Fibroblast of skin of abdomen (primary cell): ENCODE measurements around the gene MAGI2.

ENCODE experiments used
- DNase-seq: peaks from one replicate; pipeline ENCODE4 v3.0.0-alpha.2; 2013

MAGI2 gene

DNA sequence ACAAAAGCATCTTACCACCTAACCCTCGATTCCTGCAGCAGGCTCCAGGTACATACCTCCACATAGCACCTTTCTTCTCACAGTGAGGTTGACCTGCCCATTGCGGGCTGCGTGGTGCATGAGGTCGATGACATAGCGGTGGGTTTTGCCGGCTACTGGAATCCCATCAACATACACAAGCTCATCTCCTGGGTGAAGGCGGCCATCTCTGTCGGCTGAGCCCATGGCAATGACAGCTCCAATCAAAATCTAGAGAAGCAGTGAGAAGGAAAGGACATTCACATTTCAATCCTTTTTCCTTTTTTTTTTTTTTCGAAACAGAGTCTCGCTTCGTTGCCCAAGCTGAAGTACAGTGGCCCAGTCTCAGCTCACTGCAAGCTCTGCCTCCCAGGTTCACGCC, 1285.6 kb downstream of the MAGI2 start:
- DNase-seq, result no peak

DNA sequence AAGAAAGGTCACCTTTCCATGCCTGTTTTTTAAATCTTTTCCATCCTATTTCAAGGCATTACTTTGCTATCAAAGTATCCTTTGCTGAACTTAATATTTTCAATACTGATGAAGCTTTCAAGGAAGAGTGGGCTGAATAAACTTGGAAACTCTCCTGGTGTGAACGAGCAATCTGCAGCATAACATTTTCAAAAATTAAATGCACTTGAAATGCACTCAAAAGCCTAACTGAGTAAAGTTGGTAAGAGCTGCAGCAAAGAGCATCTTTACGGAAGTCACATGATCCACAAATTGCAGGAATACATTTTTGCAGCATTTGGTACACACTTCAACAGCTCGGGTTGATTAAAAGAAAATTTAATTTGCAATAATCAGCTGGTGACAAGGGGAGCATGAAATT, 1287.6 kb downstream of the MAGI2 start:
- no peak for DNase-seq

DNA sequence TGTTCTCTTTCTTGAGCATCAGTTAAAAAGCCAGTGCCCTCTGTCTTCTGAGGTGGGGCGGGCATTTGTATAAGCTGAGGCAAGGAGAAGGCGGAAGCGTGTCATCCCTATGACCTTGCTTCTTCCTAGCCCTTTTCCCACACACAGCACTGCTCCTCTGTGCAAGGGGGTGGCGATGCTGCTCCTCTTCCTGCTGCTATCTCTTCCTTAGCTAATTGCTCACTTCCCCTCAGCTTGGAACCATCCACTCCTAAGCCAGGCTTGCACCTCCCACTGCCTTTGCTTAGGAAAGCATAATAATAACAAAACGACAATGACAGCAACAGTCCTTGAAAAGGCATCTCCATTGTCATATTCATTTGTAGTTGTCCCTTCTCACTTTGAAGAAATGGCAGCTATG, 1288.0 kb downstream of the MAGI2 start:
- no peak for DNase-seq

DNA sequence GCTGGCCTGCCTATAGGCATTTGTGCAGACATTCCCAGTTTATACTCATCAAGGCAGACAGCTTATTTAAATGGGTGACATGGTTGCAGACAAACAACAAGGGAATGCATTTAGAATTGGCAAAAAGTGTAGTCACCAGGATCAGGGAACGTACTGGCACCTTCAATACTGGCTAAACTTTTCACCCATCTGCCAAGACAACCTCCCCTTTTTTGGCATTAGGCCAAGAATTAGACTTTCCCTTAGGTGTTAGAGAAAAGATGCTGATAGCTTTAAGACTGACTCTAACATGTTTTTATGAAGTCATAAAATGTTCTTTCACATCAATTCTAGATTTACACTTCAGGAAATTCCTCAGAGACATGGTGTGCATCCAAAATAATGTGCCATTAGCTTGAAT, 1289.0 kb downstream of the MAGI2 start:
- peak; percentile 12 for DNase-seq

DNA sequence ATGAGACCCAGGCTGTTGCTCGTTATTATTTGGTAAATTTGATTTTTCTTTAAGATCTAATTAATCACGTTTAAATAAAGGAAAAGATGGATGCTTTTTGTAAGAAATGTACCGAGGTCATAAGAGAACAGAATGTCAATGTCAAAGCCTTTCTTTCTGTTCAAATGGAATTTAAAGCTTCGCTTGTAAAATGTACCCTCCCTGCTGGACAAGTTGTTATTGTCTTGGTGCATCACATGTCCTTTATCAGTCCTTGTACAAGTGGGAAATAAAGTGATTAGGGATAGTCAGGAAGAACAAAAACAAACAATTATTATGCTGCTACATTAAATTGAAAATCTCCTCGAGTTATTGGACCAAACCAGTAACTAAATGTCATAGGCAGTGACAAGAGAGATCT, 1291.7 kb downstream of the MAGI2 start:
- DNase-seq, result no peak

DNA sequence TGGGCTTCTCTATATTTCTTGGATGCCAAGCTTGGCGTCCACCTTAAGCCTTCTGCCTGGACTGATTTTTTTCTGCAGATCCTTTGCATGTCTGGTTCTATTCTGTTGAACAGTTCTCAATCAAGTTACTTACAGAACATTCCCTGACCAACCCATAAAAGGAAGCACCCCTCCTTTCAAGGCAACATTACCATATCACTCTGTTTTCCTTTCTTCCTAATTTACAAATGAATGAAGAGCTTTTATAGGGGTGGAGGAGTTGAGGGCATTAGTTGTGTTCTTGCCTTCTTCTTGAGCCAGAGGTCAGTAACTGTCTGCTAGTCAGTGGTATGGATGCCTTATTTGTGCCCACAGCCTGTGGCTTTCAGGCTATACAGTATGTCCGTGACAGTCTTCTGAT, 1293.9 kb downstream of the MAGI2 start:
- DNase-seq, result no peak

DNA sequence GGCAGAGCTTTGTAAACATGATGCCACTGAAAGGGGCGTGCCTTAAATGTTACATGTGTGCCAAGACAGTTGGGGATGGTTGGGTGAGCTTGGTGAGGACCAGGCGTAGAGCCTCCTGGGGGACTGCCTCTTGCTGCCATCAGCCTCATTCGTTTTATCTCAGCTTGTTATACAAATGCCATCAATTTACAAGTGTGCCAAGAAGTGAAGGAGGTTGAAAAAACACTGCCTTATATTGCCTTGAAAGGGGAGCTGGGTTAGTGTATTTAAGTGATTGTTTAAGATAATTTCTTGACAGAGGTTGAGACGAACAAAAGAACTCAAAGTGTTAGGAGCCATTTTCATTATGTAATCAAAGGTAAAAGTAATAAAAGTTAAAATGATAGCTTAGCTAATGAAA, 1300.2 kb downstream of the MAGI2 start:
- DNase-seq, result no peak

DNA sequence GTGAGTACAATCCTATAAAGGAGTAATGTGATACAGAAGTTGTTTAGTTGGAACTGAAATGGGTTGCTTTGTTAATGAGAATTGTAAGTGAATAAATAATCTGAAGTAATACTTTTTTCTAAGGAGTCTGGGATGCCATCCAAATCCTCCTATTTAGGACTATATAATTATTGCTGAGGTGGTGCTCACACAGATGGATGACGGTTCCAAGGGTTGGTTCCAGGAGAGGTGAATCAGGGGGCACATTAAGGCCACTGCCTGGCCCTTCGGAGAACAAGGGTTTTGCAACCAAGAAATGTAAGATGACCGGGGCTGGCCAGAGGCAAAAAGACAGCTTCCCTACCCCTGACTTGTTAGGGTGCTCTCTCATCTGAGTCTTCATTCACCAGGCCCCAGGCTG, 1302.2 kb downstream of the MAGI2 start:
- peak; percentile 62 for DNase-seq

DNA sequence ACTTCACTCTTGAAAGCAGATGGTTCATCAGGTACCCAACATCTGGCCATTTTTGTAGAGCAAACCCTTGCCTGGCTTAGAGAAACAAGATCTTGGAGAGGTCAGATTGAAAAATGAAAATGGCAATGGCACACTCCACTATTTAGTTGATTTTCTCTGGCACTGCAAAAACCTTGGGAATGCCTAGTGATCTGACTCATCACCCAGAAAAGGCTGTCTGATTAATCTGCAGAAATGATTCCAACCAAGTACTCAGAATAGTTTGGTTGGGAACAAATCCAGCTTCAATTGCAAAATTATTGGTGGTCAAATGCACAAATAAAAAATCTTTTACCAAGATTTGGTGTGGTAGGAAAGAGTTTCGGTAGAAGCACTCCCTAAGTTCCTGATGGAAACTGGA, 1303.7 kb downstream of the MAGI2 start:
- DNase-seq, result peak; percentile 89

DNA sequence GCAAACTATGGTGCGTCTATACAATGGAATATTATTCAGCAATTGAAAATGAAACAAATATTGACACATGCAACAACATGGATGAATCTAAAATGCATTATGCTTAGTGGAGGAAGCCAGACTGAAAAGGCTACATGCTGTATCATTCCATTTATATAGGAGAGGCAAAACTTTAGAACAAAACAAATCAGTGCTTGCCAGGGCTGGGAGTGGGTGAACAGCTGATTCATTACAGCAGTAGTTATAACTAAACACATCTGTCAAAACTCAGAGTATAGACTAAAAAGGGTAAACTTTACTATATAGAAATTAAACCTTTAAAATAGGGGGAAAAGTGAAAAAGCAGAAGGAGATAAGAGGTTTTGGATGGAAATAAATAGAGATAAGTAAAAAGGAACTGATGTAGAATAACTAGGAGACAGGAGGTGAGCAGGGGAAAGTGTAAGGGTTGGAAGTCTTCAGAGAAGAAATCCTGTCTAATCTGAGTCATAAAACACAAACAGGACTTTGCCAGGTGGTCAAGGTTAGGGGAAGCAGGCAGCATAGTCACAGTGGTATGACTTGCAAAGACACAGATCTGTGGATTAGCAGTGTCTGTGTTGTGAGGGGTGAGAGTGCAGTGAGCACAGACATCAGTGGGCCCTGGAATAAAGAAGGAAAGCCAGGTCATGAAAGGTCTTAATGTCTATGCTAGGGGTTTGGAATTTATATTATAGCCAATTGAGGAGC, 1305.1 kb downstream of the MAGI2 start:
- peak; percentile 6 for DNase-seq

DNA sequence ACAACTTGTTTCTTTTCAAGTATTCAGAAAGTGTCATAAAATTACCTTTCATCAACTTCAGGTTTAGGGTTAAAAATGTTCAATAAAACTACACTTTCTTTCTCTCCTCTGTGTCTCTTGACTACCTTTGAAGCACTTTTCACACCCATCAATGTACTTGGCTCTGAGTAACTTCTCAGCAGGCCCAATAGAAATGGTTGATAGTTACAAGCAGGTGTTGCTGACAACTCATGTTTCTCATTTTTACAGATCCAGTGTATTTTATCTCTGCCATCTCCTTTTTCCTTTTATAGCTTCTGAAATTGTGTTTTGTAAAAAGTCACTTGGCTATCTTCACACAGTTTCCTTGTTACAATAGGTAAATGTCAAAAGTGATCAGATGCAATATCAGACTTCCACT, 1306.9 kb downstream of the MAGI2 start:
- no peak for DNase-seq

DNA sequence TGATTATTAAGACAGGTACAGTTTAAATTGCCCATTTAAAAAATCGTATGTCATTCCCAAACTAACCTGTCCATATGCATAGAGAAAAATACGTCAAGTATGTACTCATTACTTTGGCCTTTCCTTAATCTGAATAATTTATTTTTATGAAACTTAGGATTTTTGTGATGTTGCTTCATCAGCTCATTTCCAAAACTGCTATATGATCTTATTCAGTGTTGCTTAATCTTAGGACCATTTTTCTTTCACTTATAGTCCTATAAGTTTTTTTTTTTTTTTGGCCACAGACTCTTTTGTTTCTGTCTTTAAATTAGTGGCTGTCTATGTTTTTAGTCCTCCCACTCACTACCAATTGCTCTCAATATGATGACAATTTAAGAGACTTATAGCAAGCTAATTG, 1309.8 kb downstream of the MAGI2 start:
- peak; percentile 8 for DNase-seq

DNA sequence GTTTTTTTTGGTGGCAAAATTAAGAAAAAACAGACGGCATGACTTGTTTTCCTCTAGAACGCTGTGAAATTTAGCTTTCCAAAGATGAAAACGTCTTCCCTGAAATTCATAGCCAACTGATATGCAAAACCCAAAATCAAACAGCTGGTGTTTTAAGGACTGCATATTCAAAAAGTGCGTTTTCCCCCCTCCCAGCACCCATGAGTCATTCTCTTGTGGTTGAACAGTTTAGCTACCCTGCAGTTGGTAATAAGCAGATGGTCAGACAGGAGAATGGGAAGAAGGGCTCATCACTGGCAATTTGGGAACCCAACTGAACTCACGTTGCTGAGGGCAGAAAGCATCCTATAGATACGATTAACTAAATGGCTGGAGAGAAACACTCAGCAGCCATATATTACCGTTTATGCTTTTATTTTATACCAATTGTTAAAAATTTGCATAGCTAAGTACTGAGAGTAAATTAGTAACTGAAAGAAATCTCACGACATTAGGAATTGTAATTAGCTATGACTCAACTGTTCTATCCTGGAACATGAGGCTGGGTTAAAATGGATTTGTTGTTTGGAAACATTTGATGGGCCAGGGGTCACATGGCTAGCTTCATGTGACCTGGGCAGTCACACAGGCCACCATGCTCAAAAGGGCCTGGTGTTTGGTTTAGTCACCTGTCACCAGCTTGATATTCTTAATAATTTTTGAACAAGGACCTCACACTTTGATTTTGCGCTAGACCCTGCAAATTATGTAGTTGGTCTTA, 1311.8 kb downstream of the MAGI2 start:
- DNase-seq, result peak; percentile 84

DNA sequence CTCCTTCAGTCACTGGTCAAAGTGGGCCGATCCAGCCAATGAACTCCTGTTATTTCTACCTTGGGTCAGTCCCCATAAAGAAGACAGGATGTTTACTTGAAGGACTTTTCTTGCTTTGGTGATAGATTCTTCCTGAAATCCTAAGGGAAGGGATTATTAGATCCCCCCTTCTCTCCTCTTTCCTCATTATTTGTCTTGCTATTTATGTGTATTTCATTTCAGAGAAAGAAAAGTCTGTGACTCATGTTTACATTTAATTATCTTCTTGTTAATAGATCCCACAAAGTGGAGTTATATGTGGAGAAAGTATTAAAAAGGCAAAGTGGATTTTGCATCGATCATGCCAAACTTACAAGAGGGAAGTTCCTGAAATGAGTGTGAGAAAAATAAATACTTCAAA, 1313.4 kb downstream of the MAGI2 start:
- no peak for DNase-seq

DNA sequence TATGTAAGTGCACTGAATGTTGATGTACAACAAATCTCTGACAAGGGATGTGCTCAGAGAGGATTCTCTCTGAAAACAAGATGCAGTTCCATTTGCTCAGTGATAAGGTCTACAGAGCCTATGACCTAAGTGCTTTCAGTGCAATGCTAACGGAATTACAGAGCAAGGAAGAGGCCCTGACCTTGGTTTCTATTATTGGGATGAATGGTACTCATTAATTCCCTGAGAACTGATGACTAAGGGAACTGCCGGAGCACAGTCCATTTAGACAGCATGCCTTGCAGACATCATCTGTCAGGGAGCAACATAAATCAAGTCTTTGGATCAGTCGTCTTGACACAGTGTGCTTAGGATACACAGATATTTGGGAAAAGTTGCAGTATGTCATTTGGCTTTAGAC, 1314.1 kb downstream of the MAGI2 start:
- DNase-seq, result peak; percentile 97

DNA sequence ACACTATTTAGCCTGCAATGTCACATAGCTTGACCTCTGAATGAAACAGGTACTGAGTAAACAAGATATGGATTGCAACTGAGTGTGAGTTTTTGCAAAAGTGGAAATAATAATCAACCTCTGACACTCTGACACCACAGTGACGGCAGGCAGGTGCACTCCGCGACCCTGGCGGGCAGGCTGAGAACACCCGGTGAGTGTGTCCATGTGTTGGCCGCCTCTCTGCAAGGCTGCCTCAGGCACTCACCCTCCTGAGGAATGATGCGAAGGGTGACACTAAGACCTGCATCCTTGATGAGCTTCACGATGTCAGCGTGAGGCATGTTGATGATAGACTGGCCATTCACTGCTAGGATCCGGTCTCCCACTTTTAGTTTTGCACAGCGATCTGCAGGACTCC, 1318.7 kb downstream of the MAGI2 start:
- DNase-seq, result no peak

DNA sequence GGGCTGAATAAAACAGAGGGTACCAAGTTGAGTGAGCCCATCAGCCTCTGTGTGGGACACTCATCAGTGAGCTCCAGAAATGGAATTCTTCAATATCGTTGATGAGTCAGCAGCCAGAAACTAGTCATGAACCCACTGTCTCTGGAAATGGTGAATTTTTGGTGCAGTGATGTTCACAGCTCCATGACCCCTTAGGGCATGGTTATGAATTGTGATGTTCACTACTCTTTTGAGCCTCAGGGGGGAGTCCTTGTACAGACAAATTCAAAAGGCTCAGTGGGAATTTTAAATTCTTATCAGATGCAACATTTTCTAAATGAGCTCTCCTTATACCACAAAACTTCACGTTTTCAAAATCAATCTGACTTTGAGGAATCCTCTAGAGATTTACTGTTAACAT, 1319.2 kb downstream of the MAGI2 start:
- DNase-seq, result peak; percentile 85

DNA sequence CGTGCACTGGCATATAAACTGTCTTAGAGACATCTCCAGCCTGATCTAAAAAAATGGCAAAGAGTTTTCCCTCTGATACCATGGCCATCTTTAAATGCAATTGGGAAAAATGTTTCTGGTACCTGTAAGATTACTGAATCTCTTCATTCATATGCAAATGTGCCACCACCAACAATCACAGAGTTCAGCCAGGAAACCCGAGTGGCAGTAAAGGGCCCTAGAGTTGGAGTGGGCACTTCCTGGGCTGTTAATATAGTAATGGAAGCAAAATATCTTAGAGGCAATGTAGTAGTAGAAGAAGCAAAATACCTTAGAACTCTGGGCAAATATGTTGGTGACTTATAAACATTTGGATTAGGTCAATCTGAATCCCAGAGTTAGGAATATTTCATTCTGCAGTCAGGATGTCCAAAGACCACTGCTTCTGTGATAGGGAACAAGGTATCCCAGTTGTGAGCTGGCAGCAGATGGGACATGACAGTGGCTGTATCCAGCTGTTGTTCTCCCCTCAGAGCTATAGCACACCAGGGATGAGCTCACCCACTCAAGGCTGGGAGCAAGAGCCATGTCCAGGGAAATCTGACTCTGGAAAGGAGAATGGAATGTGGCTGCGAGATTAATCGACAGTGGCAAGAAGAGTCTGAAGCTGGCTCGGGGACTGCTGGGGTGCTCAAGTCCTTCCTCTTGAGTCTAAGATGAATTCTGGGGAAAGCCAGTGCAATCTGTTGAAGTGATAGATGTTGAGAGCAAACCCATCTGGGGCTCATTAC, 1322.8 kb downstream of the MAGI2 start:
- DNase-seq, result peak; percentile 54

DNA sequence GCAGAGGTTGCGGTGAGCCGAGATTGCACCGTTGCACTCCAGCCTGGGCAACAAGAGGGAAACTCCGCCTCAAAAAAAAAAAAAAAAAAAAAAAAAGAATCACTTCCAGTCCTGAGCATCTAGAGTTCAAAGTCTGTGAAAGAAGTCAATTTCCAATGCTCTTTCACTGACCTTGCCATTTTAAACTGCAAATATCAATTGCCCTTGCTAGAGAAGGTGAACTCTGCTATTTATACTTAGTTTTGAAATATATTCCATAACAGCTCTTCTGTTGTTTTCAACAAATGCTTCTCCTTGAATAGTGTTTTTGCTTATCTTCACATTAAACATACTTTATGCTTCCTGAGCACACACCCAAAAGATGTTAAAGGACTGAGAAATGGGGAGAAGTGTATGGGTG, 1323.6 kb downstream of the MAGI2 start:
- no peak for DNase-seq

DNA sequence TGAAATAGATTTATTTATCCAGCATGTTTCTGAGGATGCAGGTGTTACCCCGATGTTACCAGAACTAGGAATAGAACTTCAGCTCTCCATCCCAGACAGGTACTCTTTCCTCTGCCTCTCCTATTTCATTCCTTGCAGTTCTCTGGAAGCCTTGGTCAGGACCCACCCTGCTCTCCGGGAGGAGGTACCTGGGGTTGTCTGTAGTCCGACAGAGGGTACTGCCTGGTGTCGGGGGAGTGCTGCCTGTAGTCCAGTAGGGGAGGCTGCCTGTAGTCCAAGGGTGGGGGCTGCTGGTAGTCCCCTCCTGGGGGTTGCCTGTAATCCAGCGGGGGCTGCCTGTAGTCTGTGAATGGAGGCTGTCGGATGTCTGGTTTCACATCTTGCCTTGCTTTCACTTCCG, 1326.5 kb downstream of the MAGI2 start:
- DNase-seq, result no peak

DNA sequence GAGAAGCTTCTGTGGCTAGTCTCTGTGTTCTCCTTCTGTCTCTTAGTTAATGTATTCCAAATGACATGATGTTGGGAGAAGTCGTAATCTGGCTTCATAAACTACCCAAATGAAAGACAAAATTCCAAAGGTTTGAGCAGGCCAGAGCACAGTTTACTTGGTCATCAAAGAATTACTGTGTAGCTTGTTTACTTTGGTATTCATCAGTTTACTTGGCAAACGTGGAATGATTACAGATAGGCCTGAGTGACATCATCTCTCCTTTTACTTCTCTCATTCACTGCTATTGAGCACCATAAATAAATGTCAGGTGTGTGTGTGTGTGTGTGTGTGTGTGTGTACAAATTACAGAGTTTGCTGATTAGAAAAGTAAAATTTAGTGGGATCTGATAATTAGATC, 1327.6 kb downstream of the MAGI2 start:
- DNase-seq, result peak; percentile 25

DNA sequence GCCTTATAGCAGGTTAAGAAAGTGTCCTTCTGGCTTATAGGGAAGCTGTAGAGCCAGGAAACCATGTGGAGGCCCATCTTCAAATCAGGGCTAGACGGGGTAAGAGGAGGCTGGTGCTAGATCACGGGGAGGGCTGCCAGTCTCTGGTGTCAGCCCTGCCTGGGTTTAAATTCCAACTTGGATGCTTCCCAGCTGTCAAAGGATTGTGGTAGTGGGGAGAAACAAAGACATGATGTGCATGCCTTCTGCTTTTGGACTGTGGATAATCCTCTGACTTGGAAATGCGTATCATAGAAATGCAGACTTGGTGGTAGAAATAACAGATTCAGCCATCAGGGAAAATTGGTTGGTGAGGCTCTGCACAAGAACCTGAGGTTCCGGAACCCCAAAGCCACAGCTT, 1329.3 kb downstream of the MAGI2 start:
- no peak for DNase-seq

DNA sequence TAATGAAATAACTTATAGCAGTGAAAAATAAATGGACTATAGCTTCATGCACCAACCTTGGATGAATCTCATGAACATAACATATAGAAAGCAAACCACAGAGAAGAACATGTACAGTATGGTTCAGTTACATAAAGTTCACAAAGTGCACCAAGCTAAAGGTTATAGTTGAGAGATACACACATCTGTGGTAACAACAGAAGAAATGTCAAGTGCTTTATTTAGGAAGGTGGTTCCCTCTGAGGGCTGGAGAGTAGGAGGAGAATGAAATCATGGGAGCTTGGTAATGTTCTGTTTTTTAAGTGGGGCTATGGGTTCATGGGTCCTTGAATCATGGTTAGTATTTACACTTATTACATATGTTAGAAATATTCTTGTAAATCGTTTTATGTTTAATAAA, 1331.6 kb downstream of the MAGI2 start:
- no peak for DNase-seq

DNA sequence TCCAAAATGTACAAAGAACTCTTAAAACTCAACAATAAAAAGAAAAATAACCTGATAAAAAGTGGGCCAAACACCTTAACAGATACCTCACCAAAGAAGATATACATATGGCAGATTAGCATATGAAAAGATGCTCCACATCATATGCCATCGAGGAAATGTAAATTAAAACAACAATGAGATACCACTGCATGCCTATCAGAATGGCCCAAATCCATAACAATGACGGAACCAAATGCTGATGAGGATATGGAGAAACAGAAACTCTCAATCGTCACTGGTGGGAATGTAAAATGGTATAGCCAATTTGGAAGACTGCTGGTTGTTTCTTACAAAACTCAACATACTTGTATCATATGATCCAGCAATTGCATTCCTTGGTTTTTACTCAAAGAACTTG, 1335.0 kb downstream of the MAGI2 start:
- no peak for DNase-seq
